Fibroblast of skin of left quadriceps (primary cell): Measurements from ENCODE around the gene TNFSF15.
"Not testable (repeated sequence)": the region's sequence is repeated elsewhere in the genome, so short reads cannot be mapped to it uniquely, and the experiment has no call there.

Experiments
- DNase-seq, 2 experiments: peaks; one replicate each; pipeline ENCODE4 v3.0.0-alpha.2; 2013; ENCODE audit warnings: low read depth in 2 of 2

TNFSF15 gene

DNA sequence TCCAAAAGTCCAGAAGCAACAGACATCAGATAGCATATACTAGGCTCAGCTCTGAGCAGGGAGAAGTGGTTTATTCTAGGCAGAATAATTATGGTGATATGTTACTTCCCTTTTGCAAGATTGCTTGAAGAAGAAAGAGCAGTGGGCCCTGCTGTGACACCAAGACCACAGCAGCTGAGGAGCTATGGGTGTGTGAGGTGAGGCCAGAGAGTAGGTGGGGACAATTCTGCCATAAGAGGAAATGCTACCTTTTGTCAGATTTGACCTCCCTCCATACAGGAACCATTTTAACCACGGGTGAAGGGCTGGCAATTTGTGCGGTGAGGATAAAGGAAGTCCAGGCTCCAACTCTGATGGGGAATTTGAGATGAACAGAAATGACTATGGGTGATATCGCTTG is 51.3 kb downstream of the TNFSF15 start:
- no peak for DNase-seq

DNA sequence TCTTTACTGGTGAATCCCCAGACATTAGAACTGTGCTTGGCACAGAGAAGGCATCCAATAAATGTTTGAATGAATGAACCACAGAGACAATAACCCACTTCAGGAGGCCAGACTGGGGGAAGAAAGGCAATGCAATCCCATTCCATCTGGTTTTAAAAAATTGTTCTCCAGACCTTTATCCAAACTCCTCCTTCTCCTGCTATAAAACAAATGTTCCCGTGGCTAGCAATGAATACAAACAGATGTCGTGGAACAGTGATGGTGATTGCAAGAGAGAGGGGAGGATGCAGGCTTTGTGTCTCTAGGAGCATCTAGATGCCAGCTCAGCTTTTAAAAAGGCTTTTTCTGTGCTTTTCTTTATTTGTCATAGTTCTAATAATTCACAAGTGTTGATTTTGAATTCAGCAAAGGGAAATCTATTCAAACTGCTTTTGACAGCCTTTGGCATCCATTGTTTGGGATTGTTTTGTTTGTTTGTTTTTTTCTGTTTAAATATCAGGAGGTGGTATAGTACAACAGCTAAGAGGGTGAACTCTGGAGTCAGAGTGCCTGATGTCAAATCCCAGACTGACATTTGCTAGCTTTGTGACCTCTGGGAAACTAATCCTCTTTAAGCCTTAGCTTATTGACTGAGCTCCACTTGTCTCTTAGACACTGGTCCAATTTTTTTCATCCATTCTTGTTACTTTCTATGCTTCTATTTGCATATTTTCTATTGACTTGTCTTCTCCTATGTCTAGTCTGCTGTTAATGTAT is 59.1 kb downstream of the TNFSF15 start:
- DNase-seq, result peak; percentile 63 to 68

DNA sequence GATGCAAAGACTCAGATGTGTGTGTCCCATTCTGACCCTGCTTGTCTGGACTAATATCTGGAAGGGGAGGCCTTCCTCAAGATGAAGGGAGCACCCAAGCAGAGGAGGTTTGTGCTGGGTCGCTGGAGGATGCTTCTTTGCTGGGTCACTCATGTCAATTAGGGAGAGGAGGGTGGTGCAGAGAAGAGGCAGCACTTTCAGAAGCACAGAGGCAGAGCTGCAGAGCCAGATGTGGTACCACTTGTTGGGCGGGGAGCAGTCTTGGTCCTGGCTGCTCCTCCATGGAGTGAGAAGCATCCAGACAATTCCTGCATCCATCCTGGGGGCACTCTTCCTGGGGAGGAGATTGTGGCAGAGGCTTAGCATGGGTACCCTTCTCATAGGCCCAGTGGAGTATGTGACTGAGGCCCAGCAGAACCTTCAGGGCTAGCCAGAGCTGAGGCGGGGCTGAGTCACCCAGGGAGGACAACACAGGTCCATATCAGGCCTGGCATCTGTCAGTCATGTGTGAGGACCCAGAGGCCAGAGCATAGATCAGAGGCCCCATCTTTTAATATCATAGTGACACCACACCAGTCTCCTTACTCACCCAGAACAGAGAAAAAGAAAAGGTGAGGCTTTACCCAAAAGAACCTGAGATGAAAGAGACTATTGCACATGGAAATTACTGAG is 59.8 kb downstream of the TNFSF15 start:
- DNase-seq, result no peak

DNA sequence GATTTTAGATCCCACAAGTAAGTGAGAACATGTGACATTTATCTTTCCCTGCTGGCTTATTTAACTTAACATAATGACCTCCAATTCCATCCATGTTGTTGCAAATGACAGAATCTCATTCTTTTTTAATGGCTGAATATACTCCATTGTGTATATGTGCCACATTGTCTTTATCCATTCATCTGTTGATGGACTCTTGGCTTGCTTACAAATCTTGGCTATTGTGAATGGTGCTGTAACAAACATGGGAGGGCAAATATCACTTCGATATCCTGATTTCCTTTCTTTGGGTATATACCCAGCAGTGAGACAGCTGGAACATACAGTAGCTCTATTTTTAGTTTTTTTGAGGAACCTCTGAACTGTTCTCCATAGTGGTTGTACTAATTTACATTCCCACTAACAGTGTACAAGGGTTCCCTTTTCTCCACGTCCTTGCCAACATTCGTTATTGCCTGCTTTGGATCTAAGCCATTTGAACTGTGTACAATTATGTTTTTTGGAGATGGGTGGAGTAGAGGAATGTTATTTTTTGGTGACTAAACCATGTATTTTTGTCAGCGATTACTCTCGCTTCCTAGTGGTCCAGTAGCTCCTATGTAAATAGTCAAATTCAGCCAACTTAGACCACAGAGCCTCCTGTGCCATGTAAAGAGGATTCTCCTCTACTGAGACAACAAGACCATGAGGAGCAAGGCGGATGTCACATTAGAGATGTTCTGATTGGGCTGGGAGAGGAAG is 60.6 kb downstream of the TNFSF15 start:
- DNase-seq, result no peak

DNA sequence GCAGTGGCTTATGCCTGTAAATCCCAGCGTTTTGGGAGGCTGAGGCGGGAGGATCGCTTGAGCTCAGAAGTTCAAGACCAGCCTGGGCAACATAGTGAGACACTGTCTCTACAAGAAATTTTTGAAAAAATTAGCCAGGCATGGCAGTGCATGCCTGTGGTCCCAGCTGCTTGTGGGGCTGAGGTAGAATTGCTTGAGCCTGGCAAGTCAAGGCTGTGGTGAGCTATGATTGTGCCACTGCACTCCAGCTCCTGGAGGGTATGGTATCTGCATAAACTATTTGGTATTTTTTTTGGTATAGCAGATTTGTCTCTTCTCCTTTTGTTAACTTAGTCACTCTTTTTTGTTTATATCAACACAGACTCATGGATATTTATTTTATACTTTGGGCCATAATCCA is 62.4 kb downstream of the TNFSF15 start:
- no peak for DNase-seq

DNA sequence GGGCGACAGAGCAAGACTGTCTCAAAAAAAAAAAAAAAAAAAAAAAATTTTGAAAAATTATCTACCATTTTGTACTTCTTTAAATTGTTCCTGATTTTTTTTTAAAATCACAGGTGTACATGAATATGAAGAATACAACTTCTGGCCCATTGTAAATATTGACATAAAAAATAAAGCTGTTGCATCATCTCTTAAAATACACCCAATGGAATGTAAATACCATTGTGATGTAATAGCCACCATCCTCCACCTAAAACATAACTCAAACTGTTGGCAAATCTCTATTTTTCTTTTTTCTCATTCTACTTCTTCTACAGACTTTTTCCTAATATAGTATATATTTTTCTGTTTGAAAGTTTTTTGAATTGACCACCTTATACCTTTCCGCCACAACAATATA is 62.9 kb downstream of the TNFSF15 start:
- no peak for DNase-seq

DNA sequence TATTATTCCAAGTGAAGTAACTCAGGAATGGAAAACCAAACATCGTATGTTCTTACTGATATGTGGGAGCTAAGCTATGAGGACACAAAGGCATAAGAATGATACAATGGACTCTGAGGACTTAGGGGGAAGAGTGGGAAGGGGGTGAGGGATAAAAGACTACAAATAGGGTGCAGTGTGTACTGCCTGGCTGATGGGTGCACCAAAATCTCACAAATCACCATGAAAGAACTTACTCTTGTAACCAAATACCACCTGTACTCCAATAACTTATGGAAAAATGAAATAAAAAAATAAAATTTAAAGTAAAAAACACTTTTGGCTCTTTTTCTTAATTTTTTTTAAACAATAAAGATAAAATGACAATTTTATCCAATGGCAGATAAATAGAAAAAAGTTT is 64.3 kb downstream of the TNFSF15 start:
- not testable (repeated sequence) for DNase-seq

DNA sequence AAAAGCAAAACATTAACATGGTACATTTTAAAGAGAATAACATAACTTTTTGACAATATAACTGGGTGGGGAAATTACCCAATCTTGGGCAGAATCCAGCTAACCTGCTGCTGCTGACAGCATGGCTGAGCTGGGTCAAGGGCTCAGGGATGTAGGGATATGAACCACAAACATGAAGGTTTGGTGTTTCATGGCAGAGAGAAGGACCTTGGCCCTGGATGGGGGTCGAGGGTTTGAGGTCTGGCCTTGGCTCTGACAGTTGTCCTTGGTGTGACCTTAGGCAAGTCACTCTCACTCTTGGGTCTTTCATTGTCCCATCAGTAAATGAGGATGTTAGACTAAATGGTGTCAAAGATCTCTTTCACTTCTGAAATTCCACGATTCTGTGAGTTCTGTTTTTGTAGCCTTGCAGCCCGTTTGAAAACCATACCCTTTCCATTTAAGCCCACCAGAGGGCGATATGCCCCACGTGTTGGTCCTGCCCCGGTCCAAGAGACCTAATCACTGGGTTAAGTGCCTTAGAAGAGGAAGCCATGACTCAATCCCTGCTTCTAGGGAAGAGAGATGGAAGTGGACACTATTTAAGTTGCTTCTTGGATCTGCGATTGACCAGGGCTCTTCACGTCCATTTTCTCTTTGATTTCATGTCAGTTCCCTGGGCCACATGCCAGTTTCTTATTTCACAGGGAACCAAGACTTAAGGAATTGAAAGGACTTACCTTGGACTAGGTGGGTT is 67.1 kb downstream of the TNFSF15 start:
- DNase-seq, result peak; percentile 60 to 67

DNA sequence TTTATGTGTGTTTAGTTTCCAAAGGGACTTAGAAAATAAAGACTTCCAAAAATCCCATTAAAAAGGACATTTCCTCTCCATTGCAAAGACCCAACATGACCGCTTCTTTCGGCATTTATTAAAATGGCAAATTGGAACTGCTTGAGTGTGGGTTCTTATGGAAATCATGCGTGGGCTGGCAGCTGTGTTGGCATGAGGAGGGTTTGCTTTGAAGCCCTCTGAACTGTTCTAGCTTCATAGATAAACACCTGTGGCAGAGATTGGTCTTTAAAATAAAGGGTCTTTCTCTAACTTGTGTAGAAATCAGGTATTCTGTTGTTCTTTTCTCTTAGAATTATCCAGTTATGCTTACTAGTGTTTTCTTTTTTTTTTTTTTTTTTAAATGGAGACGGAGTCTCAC is 68.0 kb downstream of the TNFSF15 start:
- DNase-seq, result no peak

DNA sequence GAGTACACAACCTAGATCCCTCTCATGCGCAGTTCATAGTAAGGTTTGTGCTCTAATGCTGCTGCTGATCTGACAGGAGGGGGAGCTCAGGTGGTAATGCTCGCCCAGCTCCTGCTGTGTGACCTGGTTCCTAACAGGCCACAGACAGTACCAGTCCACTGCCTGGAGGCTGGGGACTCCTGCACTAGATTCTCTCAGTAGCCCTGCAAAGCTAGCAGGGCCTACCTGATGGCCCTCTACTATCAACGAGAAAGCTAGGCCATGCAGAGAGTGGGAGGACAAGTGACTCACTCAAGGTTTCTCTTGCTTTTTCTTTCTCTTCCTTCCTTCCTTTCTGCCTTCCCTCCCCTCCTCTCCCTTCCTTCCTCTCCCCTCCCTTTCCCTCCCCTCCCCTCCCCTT is 68.7 kb downstream of the TNFSF15 start:
- DNase-seq, result no peak

DNA sequence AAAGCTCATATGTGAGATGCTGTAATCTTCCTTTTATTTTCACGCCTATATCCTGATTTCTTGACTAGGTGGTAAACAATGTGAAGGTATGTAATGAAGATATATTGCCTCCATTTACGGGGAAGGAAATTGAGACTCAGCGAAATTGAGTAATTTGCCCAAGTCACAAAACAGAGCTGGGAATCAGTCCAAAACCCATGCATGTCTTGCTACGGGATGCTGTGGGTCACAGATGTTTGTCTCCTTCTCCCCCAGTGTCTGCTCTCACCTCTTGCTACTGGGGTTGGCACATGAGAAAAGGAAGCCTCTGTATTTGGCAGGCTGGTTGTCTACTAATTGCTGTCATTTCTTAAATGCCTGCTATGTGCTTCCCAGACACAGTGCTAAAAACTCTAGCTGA is 70.1 kb downstream of the TNFSF15 start:
- DNase-seq, result peak; percentile 50 to 54

DNA sequence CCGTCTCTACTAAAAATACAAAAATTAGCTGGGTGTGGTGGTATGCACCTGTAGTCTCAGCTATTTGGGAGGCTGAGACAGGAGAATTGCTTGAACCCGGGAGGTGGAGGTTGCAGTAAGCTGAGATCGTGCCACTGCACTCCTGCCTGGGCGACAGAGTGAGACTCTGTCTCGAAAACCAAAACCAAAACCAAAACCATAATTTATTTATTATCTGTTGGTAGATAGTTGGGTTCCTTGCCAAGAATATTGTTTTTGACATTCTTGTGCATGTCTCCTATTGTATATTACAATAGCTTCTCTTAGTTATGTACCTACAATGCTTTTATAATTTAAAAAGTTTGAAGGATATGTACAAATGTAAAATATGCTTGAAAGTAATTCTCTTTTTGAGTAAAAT is 70.7 kb downstream of the TNFSF15 start:
- DNase-seq, result not testable (repeated sequence)
